HEK293 (cell line): ENCODE results near the gene ERG.

ENCODE experiments used
- CTCF ChIA-PET: fragments of 350-600 bp; formaldehyde crosslinking; extraction: SDS; loops from one replicate; lab custom pipeline; 2021; ENCODE audit warnings: antibody characterized with exemption; lab: Yijun Ruan, JAX
- POLR2A ChIA-PET: fragments of 300-600 bp; formaldehyde crosslinking; extraction: SDS; loops from one replicate; lab custom pipeline; 2020; ENCODE audit warnings: antibody characterized with exemption, inconsistent platforms; lab: Yijun Ruan, JAX
- H3K27ac ChIP-seq: fragments of 200-500 bp; sonication (Bioruptor generic); 2 replicates; pipeline ENCODE4 v1.5.1; 2014; ENCODE audit warnings: low read depth, low read length, control low read depth, inconsistent platforms; ENCODE audit errors: extremely low read depth
- H3K36me3 ChIP-seq, 2 experiments: fragments of 200-500 bp in 1 of 2; sonication (Bioruptor generic) in 1 of 2; 1 replicate in 1 of 2; 2 replicates in 1 of 2; pipeline ENCODE4 v1.5.1; 2014 to 2017; ENCODE audit warnings: inconsistent platforms in 2 of 2, low read length in 2 of 2; ENCODE audit not compliant: control insufficient read depth in 2 of 2, insufficient read depth in 1 of 2
- H3K4me1 ChIP-seq: fragments of 200-500 bp; sonication (Bioruptor generic); 2 replicates; pipeline ENCODE4 v1.5.1; 2014; ENCODE audit warnings: mild to moderate bottlenecking, low read length, inconsistent platforms; ENCODE audit not compliant: control insufficient read depth, insufficient read depth
- H3K4me3 ChIP-seq: 2 replicates; pipeline ENCODE4 v1.5.1; 2011; ENCODE audit warnings: low read depth, mild to moderate bottlenecking, control low read depth, low read length, moderate library complexity
- H3K9me3 ChIP-seq: fragments of 200-500 bp; sonication (Bioruptor generic); 2 replicates; pipeline ENCODE4 v1.5.1; 2014; ENCODE audit warnings: low read depth, low read length, inconsistent platforms; ENCODE audit not compliant: control insufficient read depth, insufficient read depth
- KLF8 ChIP-seq: fragments of 450-650 bp; formaldehyde crosslinking; IDR thresholded peaks from 2 replicates; pipeline ENCODE4 v1.5.1; 2016; ENCODE audit warnings: missing biosample characterization, missing genetic modification characterization
- PRDM1 ChIP-seq: fragments of 450-650 bp; formaldehyde crosslinking; IDR thresholded peaks from 2 replicates; pipeline ENCODE4; 2016; ENCODE audit warnings: missing biosample characterization, missing genetic modification characterization
- YY1 ChIP-seq: fragments of 450-650 bp; formaldehyde crosslinking; IDR thresholded peaks from 2 replicates; pipeline ENCODE4 v1.5.1; 2018; ENCODE audit warnings: missing biosample characterization, missing genetic modification characterization
- ZBTB1 ChIP-seq: fragments of 450-650 bp; formaldehyde crosslinking; IDR thresholded peaks from 2 replicates; pipeline ENCODE4 v1.5.1; 2016; ENCODE audit warnings: missing biosample characterization, missing genetic modification characterization
- ZNF121 ChIP-seq: fragments of 450-650 bp; formaldehyde crosslinking; IDR thresholded peaks from 2 replicates; pipeline ENCODE4 v1.5.1; 2016; ENCODE audit warnings: missing biosample characterization, missing genetic modification characterization
- ZNF133 ChIP-seq: fragments of 450-650 bp; formaldehyde crosslinking; IDR thresholded peaks from 2 replicates; pipeline ENCODE4 v1.5.1; 2016; ENCODE audit warnings: missing biosample characterization, missing genetic modification characterization
- ZNF146 ChIP-seq: fragments of 450-650 bp; formaldehyde crosslinking; IDR thresholded peaks from 2 replicates; pipeline ENCODE4 v1.5.1; 2016; ENCODE audit warnings: missing biosample characterization, missing genetic modification characterization
- ZNF221 ChIP-seq: fragments of 450-650 bp; formaldehyde crosslinking; IDR thresholded peaks from 2 replicates; pipeline ENCODE4 v1.5.1; 2017; ENCODE audit warnings: missing biosample characterization, missing genetic modification characterization, borderline replicate concordance
- ZNF530 ChIP-seq: fragments of 450-650 bp; formaldehyde crosslinking; IDR thresholded peaks from 2 replicates; pipeline ENCODE4 v1.5.1; 2016; ENCODE audit warnings: low read depth, missing biosample characterization, missing genetic modification characterization
- ZNF624 ChIP-seq: fragments of 450-650 bp; formaldehyde crosslinking; IDR thresholded peaks from 2 replicates; pipeline ENCODE4 v1.5.1; 2017; ENCODE audit warnings: missing biosample characterization, missing genetic modification characterization
- ZNF701 ChIP-seq: fragments of 450-650 bp; formaldehyde crosslinking; IDR thresholded peaks from 2 replicates; pipeline ENCODE4 v1.5.1; 2016; ENCODE audit warnings: missing biosample characterization, missing genetic modification characterization
- ZSCAN23 ChIP-seq: fragments of 450-650 bp; formaldehyde crosslinking; IDR thresholded peaks from 2 replicates; pipeline ENCODE4 v1.5.1; 2016; ENCODE audit warnings: missing biosample characterization, missing genetic modification characterization
- TF ChIP-seq, protein P1 (sequence below): fragments of 450-650 bp; formaldehyde crosslinking; IDR thresholded peaks from 2 replicates; pipeline ENCODE4 v1.5.1; 2016; ENCODE audit warnings: missing biosample characterization, missing genetic modification characterization
- TF ChIP-seq, protein P2 (sequence below): fragments of 450-650 bp; formaldehyde crosslinking; optimal IDR thresholded peaks from 2 replicates; pipeline ENCODE3; 2016; ENCODE audit warnings: missing biosample characterization, mild to moderate bottlenecking, missing genetic modification characterization
- TF ChIP-seq, protein P3 (sequence below): fragments of 450-650 bp; formaldehyde crosslinking; IDR thresholded peaks from 2 replicates; pipeline ENCODE4 v1.5.1; 2016; ENCODE audit warnings: missing biosample characterization, missing genetic modification characterization

ERG gene

DNA sequence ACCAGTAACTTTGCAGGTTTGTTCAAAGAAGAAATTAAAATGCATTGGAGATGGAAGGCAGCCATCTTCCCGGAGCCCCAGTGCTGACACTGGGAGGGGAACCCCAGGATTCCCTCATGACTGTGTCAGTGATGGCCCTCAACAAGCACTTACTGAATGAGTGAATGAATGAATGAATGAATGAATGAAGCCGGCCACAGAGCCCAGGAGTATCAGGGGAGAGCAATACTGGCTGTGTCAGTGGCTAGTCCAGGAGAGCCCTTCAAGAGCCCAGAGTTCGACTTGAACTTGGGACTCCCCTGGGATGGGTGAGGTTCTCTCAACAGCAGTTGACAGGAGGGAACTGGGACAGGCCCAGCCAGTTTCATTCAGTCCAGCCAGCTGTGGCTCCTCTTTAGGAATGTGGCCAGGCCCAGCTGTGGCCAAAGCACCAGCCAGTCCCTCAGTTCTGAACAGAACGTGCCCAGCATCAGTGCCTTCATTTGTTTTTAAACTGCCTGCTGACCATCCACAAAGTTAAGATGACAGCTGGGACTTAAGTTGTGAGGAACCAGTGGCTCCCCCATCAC lies 9.2 kb upstream of the ERG start:
- no peak overlapping the region for H3K27ac ChIP-seq
- ChIA-PET CTCF (interaction anchor here (0.6 to 2.0 kb wide), 2 partner anchors 379 to 630 kb away, joined by 4 to 9 read pairs; no protein-coding TSS in a partner anchor), POLR2A (no interaction called here)

DNA sequence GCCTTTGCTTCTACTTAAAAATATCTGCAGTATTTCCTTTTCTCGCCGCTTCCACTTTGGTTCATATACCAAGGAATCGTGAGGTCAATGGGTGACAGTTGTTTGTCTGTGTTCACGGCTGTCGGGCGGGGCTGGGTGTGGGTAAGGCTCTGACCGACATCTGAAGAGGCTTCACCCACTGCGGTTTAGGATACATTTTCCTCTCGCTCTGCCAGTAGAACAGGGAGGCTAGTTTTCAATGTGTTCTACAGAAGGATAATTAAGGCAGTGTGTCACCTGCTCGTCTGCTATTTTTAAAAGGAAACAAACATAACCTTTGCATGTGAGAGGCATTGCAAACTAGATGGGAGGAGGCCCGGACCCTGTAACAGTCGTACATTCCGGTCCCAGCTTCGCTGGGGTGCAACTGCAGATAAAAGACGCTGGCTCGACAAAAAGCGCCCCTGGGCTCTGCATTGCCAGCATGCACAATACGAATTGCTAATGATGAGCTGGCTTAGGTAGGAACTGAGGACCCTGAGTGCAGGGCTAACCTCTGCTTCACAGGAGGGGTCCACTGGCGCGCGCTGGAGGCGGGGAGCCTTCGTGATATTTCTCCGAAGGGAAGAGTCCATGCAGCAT lies 8.5 kb upstream of the ERG start:
- H3K9me3 ChIP-seq = no peaks in the 10 kb centered on the region
- ChIA-PET POLR2A (interaction anchor here (0.6 kb wide), 1 partner anchor 168 kb away, joined by 3 read pairs; no protein-coding TSS in a partner anchor), CTCF (interaction anchor here (2.0 kb wide), 1 partner anchor 631 kb away, joined by 9 read pairs; no protein-coding TSS in a partner anchor)
- no peaks in the 10 kb centered on the region for H3K36me3 ChIP-seq
- no peak overlapping the region for H3K4me3 ChIP-seq
- H3K4me1 ChIP-seq = no peaks in the 10 kb centered on the region
- H3K27ac ChIP-seq = no peak overlapping the region
- TF ChIP-seq ZSCAN23 (tag by site-specific recombination) (no peak), ZNF133 (no peak), PRDM1 (tag by site-specific recombination) (no peak), ZNF121 (tag by site-specific recombination) (no peak), ZNF624 (tag by site-specific recombination) (no peak), ZNF530 (no peak), YY1 (tag by site-specific recombination) (no peak), ZBTB1 (tag by site-specific recombination) (no peak), ZNF701 (tag by site-specific recombination) (no peak), ZNF146 (no peak)
- TF ChIP-seq, protein P1, sequence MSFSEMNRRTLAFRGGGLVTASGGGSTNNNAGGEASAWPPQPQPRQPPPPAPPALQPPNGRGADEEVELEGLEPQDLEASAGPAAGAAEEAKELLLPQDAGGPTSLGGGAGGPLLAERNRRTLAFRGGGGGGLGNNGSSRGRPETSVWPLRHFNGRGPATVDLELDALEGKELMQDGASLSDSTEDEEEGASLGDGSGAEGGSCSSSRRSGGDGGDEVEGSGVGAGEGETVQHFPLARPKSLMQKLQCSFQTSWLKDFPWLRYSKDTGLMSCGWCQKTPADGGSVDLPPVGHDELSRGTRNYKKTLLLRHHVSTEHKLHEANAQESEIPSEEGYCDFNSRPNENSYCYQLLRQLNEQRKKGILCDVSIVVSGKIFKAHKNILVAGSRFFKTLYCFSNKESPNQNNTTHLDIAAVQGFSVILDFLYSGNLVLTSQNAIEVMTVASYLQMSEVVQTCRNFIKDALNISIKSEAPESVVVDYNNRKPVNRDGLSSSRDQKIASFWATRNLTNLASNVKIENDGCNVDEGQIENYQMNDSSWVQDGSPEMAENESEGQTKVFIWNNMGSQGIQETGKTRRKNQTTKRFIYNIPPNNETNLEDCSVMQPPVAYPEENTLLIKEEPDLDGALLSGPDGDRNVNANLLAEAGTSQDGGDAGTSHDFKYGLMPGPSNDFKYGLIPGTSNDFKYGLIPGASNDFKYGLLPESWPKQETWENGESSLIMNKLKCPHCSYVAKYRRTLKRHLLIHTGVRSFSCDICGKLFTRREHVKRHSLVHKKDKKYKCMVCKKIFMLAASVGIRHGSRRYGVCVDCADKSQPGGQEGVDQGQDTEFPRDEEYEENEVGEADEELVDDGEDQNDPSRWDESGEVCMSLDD (tag by site-specific recombination) = no peak
- TF ChIP-seq, protein P2, sequence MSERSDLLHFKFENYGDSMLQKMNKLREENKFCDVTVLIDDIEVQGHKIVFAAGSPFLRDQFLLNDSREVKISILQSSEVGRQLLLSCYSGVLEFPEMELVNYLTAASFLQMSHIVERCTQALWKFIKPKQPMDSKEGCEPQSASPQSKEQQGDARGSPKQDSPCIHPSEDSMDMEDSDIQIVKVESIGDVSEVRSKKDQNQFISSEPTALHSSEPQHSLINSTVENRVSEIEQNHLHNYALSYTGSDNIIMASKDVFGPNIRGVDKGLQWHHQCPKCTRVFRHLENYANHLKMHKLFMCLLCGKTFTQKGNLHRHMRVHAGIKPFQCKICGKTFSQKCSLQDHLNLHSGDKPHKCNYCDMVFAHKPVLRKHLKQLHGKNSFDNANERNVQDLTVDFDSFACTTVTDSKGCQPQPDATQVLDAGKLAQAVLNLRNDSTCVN = no peak
- TF ChIP-seq, all 188 proteins: peak for 0

More for the DNA sequence above, 9.2 kb upstream of the ERG start:
- Histone ChIP-seq H3K36me3 (no peaks in the 10 kb centered on the region), H3K4me1 (no peaks in the 10 kb centered on the region), H3K9me3 (no peaks in the 10 kb centered on the region), H3K4me3 (no peak overlapping the region)
- no peak for TF ChIP-seq KLF8 (tag by site-specific recombination)
- no peak for TF ChIP-seq ZNF221 (tag by site-specific recombination)
- TF ChIP-seq, protein P3, sequence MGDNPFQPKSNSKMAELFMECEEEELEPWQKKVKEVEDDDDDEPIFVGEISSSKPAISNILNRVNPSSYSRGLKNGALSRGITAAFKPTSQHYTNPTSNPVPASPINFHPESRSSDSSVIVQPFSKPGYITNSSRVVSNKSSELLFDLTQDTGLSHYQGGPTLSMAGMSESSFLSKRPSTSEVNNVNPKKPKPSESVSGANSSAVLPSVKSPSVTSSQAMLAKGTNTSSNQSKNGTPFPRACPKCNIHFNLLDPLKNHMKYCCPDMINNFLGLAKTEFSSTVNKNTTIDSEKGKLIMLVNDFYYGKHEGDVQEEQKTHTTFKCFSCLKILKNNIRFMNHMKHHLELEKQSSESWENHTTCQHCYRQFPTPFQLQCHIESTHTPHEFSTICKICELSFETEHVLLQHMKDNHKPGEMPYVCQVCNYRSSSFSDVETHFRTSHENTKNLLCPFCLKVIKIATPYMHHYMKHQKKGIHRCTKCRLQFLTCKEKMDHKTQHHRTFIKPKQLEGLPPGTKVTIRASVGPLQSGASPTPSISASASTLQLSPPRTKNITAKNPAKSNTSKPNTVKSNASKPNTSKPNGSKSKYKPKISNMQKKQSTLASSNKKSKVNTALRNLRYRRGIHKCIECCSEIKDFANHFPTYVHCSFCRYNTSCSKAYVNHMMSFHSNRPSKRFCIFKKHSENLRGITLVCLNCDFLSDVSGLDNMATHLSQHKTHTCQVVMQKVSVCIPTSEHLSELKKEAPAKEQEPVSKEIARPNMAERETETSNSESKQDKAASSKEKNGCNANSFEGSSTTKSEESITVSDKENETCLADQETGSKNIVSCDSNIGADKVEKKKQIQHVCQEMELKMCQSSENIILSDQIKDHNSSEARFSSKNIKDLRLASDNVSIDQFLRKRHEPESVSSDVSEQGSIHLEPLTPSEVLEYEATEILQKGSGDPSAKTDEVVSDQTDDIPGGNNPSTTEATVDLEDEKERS = no peak
